Left lobe of liver (tissue), 2 donors: ENCODE measurements around the gene GRAMD4. TPM values are rescaled to one million over a fixed set of nuclear protein-coding genes. Genes with fewer than 3 reads are reported as not detected.
A peak's percentile ranks its signal among the peaks of the same experiment; 100 is the strongest.

Source experiments
- ATAC-seq: fragments of 200-7000 bp; cut with Tn5 transposase; one replicate; pipeline ENCODE4 v1.9.1; 2020; ENCODE audit warnings: mild to moderate bottlenecking, moderate library complexity
- DNase-seq: peaks from one replicate; pipeline ENCODE4 v3.0.0-alpha.2; 2020; ENCODE audit warnings: low spot score
- total RNA-seq: library from RNA; stranded (reverse); gene quantifications from one replicate; pipeline ENCODE4 v1.2.1, GENCODE V29; 2021
- donor health status: DM: no; HTN: no; CAD: no; lungs with moderate emphysema.
- donor health status: DM: no; HTN: yes; CAD: no.

GRAMD4 gene, protein sequence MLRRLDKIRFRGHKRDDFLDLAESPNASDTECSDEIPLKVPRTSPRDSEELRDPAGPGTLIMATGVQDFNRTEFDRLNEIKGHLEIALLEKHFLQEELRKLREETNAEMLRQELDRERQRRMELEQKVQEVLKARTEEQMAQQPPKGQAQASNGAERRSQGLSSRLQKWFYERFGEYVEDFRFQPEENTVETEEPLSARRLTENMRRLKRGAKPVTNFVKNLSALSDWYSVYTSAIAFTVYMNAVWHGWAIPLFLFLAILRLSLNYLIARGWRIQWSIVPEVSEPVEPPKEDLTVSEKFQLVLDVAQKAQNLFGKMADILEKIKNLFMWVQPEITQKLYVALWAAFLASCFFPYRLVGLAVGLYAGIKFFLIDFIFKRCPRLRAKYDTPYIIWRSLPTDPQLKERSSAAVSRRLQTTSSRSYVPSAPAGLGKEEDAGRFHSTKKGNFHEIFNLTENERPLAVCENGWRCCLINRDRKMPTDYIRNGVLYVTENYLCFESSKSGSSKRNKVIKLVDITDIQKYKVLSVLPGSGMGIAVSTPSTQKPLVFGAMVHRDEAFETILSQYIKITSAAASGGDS
- 42.5 TPM for total RNA-seq

GRCh38 chr22:46619830-46620501 is at the start of gene GRAMD4:
TSS of gene GRAMD4 (plus strand) at chr22:46620386. CDS start at chr22:46626800, 6,414 bp downstream.
- DNase-seq = no peak

DNA sequence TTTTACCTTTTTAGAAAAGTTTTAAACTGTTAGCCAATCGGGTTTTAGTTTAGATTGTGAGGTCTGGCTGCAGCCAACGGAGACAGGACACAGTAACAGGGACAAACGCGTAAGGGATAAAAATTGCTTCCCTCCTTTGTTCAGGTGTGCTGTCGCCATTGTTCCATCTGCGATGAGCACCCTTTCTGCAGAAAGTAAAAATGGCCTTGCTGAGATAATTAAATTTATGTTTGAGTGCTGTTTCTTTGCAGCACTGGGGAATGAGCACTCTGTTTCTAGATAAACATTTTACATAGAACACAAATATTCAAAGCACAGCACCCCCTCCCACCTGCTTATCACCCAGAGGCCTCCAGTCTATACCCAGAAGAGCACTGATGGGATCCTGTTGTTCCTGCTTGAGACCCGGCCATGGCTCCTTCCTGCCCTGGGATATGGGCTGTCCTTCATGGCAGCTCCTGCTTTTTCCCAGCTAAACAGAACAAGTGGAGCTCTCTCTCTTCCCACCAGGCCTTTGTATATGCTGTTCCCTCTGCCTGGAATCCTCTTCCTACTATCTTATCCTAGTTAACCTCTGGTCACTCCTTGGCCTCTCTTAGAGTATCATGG is 48.4 kb upstream of the GRAMD4 start:
- no peak for ATAC-seq

More at GRCh38 chr22:46619830-46620501, at the start of gene GRAMD4:
- ATAC-seq = no peak

DNA sequence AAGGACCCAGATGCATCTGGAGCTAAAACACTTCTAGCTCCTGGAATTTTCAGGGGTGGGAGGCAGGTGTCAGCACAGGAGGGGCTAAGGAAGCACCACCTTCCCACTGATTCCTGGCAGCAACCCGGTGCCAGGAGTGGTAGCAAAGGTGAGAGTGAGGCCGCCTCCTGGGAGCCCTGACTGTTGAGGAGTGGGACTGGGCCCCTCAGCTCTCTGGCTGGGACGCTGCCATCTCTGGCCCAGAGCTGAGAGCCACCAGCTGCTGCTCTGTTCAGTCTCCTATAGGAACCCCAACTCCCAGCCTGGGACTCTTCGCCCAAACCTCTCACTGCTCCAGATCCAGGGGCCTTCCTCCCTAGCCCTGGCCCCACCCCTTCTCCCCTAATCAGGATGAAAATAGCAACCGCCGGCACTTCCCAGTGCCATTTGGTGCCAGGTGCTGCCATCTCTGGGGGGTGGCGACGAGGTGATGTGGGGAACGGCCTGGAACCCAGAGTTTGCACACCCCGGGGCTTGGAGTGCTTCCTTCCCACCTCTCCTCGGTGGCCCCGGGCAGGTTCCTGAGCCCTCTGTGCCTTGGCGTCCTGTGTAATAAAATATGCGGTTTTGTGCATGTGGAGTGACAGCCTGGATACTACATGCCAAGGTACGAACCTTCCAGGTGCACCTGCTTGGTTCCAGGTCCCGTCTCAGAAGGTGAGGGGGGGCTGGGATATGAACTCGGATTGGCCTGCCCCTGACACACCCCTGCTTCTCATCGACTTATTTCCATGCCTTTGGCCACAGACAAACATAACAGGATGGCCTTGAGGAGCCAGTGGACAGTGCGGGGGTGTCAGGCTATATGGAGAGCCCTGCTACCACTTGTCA is 47.0 kb upstream of the GRAMD4 start:
- no peak for DNase-seq
- no peak for ATAC-seq

More for the DNA sequence above, 48.4 kb upstream of the GRAMD4 start:
- no peak for DNase-seq

DNA sequence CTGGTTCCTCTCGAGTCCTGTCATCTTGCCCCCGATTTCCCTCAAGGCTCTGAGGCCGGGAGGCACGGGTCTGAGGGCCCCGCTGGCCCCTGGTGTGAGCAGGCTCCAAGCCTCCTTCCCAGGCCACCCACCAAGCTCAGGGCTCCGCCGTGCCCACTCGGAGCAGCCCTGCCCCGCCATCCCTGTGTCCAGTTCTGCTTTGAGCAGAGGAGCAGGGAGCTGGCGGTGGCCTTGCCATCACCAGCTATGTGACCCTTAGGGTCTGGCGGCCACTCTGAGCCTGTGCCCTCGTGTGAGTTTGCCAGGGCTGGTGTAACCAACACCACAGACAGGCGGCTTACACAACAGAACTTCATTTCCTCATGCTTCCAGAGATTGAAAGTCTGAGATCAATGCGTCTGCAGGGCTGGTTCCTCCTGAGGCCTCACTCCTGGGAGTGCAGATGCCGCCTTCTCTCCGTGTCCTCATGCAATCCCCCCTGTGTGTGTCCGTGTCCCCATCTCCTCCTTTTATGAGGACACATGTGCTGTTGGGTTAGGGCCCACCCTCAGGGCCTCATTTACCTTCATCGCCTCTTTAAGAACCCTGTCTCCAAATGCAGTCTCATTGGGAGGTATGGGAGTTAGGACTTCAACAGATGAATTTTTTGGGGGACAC is 46.3 kb upstream of the GRAMD4 start:
- DNase-seq = no peak
- ATAC-seq = no peak

GRCh38 chr22:46574438-46574992 is 45.7 kb upstream of the GRAMD4 start:
- ATAC-seq (no peak), DNase-seq (no peak)

DNA sequence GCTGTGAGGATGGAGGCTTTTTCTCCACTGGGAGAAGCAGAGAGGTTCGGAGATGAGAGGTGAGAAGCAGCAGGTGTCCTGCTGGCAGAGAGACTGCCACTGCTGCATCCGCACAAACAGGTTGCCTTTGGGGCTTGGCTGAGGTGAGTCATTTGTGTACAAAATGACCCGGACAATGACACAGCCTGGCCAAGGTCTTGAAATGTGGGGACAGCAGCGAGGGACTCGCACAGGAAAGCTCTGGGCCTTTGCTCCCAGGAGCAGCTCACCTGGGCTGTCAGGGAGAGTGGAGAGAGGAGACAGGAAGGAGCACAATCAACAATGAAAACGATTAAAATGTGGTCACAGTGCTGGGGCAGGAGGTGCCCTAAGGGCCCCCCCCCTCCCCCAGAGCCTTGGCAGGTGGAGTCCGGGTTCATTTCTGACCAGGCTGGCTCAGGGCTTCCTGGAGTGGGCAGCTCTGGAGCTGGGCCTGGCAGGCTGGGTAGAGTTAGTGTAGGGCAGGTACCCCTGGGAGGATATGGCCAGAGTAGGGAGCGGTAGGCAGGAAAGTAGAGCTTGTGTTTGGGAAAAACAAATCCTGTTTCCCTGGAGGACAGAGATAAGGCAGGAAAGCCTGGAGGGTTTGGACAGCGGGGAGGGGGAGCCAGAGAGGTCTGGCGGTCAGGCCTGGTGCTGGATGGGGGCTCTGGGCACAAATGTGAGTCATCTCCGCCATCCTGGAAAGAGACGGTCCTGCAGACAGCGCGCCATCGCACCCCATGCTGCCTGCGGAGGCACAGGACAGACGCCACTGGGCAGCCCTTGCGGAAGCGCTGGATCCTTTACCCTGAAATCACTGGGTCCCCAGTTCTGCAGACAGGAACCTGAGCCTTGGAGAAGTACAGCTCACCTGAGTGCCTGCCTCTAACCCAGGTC is 44.9 kb upstream of the GRAMD4 start:
- DNase-seq (peak; percentile 77), ATAC-seq (peak; percentile 60)

- no peak for DNase-seq
- ATAC-seq = no peak
Measured at GRCh38 chr22:46575911-46576555, 44.2 kb upstream of the GRAMD4 start.

GRCh38 chr22:46576556-46577367 is 43.4 kb upstream of the GRAMD4 start:
- DNase-seq = no peak
- ATAC-seq = peak; percentile 47

GRCh38 chr22:46577368-46578249 is 42.6 kb upstream of the GRAMD4 start:
- DNase-seq (no peak), ATAC-seq (peak; percentile 3)

DNA sequence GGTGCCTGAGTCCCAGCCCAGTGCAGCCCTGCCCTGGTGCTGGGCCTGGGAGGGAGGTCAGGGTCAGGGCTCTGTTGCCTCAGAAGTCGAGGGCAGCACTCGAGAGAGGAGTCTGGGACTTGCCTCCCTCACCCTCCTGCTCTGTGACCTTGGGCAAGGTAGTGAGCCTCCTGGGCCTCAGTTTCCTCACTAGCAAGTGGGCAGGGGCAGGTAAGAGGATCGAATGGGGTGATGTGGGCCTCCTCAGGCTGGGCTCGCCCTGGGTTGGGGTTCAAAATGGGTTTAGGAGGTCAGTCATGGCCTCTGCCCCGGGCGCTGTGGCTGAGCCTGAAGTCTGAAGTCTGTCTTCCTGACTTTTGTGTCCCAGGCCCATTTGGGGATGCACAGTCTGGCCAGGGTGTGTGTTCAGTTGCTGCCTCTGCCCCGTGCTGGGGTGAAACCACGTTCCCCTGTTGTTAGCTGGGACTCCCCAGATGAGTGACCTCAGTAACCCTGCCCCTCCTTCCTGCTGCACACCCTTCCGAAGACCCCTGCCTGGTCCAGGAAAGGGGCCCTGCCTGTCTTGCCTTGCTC is 41.8 kb upstream of the GRAMD4 start:
- DNase-seq = no peak
- peak; percentile 43 for ATAC-seq

GRCh38 chr22:46578824-46579561 is 41.2 kb upstream of the GRAMD4 start:
- peak; percentile 70 for DNase-seq
- ATAC-seq = peak; percentile 60

- DNase-seq (no peak), ATAC-seq (no peak)
Measured at GRCh38 chr22:46579751-46580449, 40.3 kb upstream of the GRAMD4 start.

GRCh38 chr22:46580940-46581537 is 39.1 kb upstream of the GRAMD4 start:
- DNase-seq (no peak), ATAC-seq (no peak)
